ENCODE results near the gene PNPLA7.
"Not testable (repeated sequence)": the region's sequence is repeated elsewhere in the genome, so short reads cannot be mapped to it uniquely, and the experiment has no call there.

The PNPLA7 gene

GRCh38 chr9:137459152-137459600, 91.0 kb downstream of the PNPLA7 start, which contains the start of gene NSMF:
Gene NSMF, minus strand, starts transcription at chr9:137459334. Its CDS starts 232 bp downstream, at chr9:137459102.
- peak; percentile 97 for DNase-seq

DNA sequence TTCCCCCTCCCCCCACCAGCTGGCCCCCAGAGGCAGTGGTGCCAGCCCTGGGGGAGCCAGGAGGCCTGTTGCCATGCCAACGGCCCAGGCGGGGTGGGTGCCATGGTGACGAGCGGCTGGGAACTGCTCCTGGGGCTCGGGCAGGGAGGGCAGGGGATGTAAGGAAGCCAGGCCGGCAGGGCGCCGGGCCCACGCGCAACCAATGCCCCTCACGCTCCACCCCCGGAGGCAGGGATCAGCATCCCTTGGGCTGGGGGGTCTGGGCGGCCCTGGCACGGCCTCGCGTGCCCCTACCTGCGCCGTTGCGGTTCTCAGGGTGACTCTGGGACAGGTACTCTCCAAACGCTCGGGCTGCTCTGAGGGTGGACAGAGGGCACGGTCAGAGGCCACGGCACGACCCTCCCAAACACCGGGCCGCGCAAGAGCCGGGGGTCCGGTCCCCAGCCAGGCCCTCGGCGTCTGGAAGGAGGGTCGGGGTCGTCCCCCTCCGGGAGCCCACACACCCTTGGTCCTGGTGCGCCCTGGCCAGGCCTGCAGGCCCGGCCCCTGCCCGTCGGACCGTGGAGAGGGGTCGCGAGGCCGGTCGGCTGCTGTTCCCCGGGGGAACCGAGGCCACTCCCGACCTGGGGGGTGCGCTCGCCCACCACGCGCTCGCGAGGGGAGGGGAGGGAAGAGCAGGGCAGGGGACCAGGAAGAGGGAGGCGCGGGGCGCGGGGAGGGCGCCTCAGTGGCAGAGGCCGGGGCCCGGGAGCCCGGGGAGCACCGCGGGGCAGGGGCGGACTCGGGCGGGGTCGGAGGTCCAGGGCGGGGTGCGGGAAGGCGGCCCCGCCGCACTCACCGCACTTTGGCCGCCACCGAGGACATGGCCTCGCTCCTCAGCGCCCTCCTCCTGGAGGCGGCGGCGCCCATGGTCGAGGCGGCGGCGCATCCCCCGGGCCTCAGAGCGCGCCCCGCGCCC, 91.7 kb downstream of the PNPLA7 start:
- DNase-seq, result peak; percentile 35

DNA sequence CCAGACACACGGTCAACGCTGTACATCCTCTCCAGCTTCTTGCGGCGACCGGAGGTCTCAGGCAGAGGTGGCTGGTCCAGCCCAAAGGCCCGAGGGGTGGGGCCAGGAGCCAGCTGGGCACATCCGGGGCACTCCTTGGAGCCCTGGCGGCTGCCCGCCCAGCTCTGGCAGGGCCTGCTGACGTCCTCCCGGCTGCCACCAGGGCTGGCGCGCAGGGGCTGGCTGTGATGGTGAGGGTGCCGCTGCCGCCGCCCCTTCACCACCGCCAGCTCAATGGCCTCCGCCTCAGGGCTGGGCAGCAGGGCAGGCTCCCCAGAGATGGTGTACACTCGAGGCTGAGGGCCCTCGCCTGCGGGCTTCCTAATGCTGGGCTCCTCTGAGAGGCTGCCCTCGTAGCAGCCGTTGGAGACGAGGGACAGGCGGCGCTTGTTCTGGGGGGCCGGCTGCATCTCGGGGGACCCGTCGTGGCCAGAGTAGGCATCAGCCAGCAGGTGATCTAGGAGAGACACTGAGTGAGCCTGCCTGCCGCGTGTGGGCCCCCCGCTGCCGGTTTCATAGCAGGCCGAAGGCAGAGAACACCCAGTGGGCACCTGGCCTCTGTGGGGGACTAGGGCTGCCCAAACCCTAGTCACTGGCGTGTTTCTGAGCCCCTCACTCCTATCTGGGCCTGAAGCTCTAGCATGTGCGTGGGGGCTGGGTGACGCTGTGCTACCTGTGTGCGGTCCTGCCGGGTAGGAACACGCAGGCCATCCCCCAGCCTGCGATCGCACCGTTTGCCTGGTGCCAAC, 92.6 kb downstream of the PNPLA7 start:
- DNase-seq, result no peak

GRCh38 chr9:137456864-137457405, 93.3 kb downstream of the PNPLA7 start:
- no peak for DNase-seq

DNA sequence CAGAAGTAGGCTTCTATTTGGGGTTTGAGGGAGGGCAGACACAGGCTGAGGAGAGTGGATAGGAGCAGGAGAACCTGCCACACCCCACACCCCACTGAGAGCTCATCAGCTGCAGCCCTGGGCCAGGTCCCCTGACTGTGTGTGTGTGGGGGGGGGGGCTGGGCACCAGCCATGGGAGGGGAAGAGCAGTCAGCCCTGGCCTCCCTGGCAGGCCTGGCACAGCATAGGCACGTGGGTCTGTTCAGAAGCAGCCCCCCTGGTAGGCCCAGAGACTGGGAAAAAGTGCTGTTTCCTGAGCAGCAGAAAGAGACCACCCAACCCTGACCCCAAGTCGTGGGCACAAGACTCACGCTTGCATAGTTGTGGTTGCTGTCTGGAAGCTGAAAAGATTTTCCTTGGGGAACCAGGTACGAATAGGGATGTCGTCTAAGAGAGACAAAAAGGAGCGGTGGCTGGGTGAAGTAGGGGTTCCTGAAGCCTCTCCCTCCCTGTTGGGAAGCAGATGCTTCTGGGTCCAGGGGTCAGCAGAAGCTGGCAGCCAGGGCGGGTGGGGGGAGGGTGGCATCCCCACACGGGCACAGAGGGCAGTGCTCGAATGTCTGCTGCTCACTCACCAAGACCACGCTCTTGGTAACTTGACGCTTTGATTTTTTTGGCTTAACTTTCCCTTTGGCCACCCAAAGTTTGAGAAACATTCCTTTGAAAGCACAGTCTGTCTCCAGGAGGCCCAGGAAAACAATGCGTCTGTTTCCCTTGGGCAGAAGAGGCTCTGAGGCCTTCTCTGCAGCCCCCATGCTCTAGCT, 93.9 kb downstream of the PNPLA7 start:
- DNase-seq, result no peak

DNA sequence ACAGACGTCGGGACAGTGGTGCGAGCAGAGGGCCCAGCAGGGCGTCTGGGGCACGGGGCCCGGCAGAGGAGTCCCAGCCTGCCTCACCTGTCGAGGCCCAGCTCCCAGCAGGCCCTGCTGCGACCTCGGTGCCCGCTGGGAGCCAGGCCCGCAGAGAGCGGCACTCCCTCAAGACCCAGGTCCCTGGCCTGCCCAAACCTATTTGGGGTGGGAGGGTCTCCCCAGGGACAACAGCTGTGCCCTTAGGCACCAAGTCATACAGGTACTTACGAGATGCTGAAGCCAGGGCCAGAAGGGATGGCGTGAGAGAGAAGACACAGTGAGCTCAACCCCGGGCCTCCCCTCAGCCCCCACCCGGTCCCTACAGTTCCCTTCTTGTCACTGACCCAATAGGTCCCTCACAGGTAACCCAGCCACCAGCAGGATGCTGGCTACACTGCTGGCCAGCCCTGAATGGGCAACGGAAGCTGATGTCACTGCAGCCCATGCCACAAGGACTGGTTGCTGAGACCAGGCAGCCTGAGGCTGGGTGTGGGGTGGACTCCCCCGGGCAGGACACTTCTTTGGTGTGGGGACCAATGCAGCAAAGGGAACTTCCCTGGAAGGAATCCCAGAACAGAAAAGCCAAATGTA, 94.7 kb downstream of the PNPLA7 start:
- no peak for DNase-seq

GRCh38 chr9:137454597-137455358, 95.4 kb downstream of the PNPLA7 start:
- peak; percentile 39 for DNase-seq

DNA sequence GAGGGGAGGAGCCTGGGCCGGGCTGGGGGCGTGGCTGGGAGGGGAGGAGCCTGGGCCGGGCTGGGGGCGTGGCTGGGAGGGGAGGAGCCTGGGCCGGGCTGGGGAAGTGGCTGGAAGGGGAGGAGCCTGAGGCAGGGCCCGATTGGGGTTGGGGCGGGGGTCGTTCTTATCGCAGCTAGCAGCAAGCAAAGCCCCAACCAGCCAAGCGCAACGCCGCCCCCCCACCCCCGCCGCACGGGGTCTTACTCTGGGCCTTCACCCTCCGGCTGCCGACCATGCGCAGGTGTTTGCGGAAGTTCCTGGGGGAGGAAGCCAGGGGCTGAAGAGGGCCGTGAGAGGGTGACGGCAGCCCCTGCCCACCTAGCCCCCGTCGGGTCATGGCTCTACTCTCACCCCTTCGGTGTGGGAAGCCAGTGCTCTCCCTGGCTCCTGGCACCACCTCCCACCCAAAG, 96.0 kb downstream of the PNPLA7 start:
- DNase-seq, result peak; percentile 74

DNA sequence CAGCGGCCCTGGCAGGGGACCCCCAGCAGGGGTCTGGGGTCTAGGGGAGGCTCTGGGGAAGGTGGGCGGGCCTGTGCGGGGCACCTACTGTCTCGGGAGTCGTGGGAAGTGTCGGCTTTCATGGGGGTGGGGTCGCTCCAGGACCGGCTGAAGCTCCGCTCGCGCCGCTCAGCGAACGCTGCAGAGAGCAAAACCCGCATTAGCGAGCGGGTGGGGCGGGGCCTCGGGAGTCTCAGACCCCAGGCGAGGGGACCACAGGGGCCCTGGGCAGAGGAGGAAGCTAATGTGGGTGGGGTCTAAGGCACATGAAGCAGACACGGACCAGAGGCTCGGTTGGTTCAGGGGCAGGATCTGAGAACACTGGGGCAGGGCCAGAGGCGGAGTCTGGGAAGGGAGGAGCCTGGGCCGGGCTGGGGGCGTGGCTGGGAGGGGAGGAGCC, 96.5 kb downstream of the PNPLA7 start:
- DNase-seq, result peak; percentile 89

DNA sequence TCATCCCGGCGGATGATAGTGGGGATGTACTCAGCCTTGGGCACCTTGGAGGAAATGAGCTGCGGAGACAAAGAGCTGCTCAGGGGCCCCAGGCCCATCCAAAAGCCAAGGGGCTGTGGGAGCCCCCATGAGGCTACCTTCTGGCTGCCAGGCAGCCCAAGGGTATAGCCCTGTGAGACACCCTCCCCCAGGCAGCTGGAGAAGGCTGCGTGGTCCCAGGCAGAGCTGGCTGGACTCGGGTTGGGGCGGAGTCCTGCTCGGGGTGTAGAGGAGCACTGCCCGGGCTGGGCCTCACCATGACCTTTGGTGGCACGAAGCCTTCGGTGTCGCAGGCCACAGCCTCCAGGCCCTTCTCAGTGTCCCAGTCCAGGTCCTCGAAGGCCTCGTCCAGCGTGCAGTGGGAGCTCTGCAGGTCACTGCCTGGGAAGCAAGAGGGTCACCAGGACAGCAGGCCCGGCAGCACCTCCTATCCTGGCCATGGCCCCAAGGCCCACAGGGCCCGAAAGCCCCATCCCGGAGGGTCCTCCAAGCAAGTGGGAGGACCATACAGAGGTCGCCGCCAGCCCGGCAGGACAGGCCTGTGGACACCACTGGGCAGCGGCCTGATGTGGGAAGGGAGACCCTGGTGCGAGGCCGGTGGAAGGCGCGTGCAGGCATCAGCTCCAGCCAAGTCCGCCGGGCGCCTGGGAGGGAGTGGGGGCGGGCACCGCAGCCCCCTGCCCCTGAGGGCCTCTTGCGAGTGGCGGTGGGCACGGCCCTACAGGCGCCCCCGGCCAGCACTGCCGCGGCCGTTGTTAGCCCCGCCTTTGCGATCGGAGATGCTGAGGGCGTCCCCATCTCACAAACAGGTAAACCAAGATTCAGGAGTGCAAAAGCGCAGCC, 97.2 kb downstream of the PNPLA7 start:
- DNase-seq, result no peak

DNA sequence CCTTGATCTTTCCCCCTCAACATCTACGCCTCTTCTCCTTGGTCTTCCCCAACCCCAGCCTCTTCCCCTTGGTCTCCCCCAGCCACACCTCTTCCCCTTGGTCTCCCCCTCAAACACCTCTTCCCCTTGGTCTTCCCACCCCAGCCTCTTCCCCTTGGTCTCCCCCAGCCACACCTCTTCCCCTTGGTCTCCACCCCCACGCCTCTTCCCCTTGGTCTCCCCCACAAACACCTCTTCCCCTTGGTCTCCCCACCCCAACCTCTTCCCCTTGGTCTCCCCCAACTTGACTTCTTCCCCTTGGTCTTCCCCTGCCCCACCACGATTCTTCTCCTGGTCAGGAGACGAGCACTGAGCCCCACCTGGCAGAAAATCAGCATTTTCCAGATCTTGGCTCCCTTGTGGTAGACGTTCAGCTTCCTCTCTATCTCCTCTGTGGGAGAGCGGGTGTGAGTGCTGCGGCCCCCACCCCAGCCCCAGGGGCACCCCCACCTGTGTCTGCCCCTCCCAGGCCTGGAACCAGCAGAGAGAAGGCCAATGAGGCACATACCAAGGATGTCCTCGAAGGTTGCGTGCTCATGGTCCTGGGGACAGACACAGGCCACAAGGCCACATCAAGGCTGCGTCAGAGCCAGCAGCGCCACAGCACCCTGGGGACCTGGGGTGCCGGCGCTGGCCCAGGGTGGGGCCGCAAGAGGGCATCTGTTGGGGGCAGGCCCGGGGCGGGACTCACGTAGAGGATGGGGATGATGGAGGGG, 98.0 kb downstream of the PNPLA7 start:
- DNase-seq, result no peak

DNA sequence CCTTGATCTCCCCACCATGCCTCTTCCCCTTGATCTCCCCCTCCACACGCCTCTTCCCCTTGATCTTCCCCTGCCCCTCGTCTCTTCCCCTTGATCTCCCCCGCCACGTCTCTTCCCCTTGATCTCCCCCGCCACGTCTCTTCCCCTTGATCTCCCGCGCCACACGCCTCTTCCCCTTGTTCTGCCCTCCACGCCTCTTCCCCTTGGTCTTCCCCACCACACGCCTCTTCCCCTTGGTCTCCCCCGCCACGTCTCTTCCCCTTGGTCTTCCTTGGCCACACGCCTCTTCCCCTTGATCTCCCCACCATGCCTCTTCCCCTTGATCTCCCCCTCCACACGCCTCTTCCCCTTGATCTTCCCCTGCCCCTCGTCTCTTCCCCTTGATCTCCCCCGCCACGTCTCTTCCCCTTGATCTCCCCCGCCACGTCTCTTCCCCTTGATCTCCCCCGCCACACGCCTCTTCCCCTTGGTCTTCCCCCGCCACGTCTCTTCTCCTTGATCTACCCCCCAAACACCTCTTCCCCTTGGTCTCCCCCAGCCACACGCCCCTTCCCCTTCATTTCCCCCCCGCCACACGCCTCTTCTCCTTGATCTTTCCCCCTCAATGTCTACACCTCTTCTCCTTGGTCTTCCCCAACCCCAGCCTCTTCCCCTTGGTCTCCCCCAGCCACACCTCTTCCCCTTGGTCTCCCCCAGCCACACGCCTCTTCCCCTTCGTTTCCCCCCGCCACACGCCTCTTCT, 98.8 kb downstream of the PNPLA7 start:
- not testable (repeated sequence) for DNase-seq

- DNase-seq, result not testable (repeated sequence)
Observed at GRCh38 chr9:137450539-137451222, 99.5 kb downstream of the PNPLA7 start.

DNA sequence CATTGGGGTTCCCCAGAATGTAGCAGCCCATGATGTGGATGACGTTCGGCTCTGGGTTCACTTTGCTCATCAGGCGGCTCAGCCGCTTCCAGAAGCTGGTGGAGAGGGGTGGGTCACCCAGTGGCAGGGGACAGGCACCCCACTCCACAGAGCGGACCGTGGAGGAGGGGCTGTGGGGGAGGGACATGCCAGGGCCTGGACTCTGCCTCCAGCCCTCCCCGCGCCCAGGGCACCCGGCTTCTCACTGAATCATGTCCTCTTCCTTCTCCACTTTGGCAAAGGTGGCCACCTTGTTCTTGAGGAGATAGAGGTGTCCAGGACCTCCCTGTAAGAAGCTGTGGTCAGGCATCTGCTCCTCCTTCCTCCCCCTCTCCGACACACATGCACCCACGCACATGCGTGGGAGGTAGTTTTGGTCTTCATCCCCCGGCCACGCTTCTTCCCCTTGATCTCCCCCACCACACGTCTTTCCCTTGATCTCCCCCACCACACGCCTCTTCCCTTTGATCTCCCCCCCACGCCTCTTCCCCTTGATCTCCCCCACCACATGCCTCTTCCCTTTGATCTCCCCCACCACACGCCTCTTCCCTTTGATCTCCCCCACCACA, 100.2 kb downstream of the PNPLA7 start:
- DNase-seq, result peak; percentile 41

DNA sequence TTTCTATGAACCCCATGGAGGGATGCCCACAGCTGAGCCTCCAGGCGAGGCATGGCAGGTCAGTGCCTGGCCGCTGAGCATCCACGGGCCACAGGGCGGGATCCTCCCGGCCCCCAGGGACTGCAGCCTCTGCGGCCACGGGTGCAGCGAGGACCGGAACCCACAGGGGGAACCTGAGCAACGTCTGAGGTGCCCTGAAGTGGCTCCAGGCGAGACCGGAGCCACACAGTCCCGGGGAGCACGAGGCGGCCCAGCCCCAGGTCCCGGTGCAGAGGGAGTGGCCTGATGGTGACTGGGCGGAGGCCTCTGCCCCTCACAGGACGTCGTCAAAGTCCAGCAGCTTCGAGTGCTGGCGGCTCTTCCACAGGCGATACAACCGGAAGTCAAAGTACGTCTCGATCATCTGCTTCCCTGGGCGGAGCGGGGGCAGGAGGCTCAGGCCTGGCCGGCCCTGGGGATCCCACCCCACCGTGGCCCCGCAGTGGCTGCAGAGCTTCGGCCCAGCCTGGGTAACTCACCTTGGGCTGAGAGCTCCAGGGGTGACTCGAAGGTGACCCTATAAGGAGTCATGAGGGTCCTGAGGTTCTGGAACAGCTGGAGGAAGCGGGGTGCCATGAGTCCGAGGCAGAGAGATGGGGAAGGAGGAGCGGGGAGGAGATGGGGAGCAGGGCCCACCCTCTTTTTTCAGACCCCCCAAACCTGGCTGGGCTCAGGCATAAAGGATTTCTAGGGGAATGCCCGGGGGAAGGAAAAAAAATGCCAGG, 100.9 kb downstream of the PNPLA7 start:
- no peak for DNase-seq

- DNase-seq, result no peak
Observed at GRCh38 chr9:137448602-137448962, 101.6 kb downstream of the PNPLA7 start.

Measured in hematopoietic multipotent progenitor cell treated with erythropoietin and hydrocortisone succinate and interleukin-3 and kit ligand, for 6 days (in vitro differentiated cells).